ENCODE measurements around the gene CSF2.

Gene CSF2

GRCh38 chr5:132073231-132074013, at the start of gene CSF2:
CSF2 (plus strand) TSS chr5:132073789; CDS start chr5:132073824, 35 bp downstream.
- no peak for TF ChIP-seq CTCF (IDR thresholded peaks at IDR 0.05)
- Mint-ChIP-seq H3K9me3 (no peaks in the 10 kb centered on the region), H3K36me3 (ENCODE audit: low read depth) (no peaks in the 10 kb centered on the region), H3K27me3 (ENCODE audit: low read depth, poor library complexity) (peaks cover 4% of the 10 kb centered on the region), H3K4me3 (no peak within 1 kb of the TSS), H3K4me1 (peaks cover 9% of the 10 kb centered on the region), H3K27ac (no peak within 1 kb of the TSS)
- DNase-seq: no peak

GRCh38 chr5:132024117-132024435, 49.5 kb upstream of the CSF2 start:
- H3K36me3 Mint-ChIP-seq (ENCODE audit: low read depth): no peaks in the 10 kb centered on the region
- TF ChIP-seq CTCF (IDR thresholded peaks at IDR 0.05): no peak
- H3K4me3 Mint-ChIP-seq: no peak overlapping the region
- no peaks in the 10 kb centered on the region for H3K9me3 Mint-ChIP-seq
- H3K27me3 Mint-ChIP-seq (ENCODE audit: low read depth, poor library complexity): peaks cover 42% of the 10 kb centered on the region
- H3K27ac Mint-ChIP-seq: no peak overlapping the region
- DNase-seq: no peak
- no peaks in the 10 kb centered on the region for H3K4me1 Mint-ChIP-seq

GRCh38 chr5:132024789-132025402, 48.7 kb upstream of the CSF2 start:
- H3K4me3 Mint-ChIP-seq: no peak overlapping the region
- H3K4me1 Mint-ChIP-seq: no peaks in the 10 kb centered on the region
- no peak for DNase-seq
- H3K36me3 Mint-ChIP-seq (ENCODE audit: low read depth): no peaks in the 10 kb centered on the region
- no peaks in the 10 kb centered on the region for H3K9me3 Mint-ChIP-seq
- TF ChIP-seq CTCF (IDR thresholded peaks at IDR 0.05): no peak
- peaks cover 37% of the 10 kb centered on the region for H3K27me3 Mint-ChIP-seq (ENCODE audit: low read depth, poor library complexity)
- no peak overlapping the region for H3K27ac Mint-ChIP-seq

- H3K36me3 Mint-ChIP-seq (ENCODE audit: low read depth): no peaks in the 10 kb centered on the region
- TF ChIP-seq CTCF (IDR thresholded peaks at IDR 0.05): no peak
- no peak overlapping the region for H3K27ac Mint-ChIP-seq
- no peaks in the 10 kb centered on the region for H3K4me1 Mint-ChIP-seq
- H3K27me3 Mint-ChIP-seq (ENCODE audit: low read depth, poor library complexity): peaks cover 39% of the 10 kb centered on the region
- no peaks in the 10 kb centered on the region for H3K9me3 Mint-ChIP-seq
- no peak overlapping the region for H3K4me3 Mint-ChIP-seq
- DNase-seq: no peak
Observed at GRCh38 chr5:132025403-132025971, 48.1 kb upstream of the CSF2 start.

GRCh38 chr5:132026516-132027008, 47.0 kb upstream of the CSF2 start:
- no peaks in the 10 kb centered on the region for H3K4me1 Mint-ChIP-seq
- TF ChIP-seq CTCF (IDR thresholded peaks at IDR 0.05): no peak
- no peak overlapping the region for H3K27ac Mint-ChIP-seq
- no peak for DNase-seq
- H3K9me3 Mint-ChIP-seq: no peaks in the 10 kb centered on the region
- no peaks in the 10 kb centered on the region for H3K36me3 Mint-ChIP-seq (ENCODE audit: low read depth)
- no peak overlapping the region for H3K4me3 Mint-ChIP-seq
- peaks cover 35% of the 10 kb centered on the region for H3K27me3 Mint-ChIP-seq (ENCODE audit: low read depth, poor library complexity)
